Measurements from ENCODE around the gene HOMER2.

HOMER2 gene

DNA sequence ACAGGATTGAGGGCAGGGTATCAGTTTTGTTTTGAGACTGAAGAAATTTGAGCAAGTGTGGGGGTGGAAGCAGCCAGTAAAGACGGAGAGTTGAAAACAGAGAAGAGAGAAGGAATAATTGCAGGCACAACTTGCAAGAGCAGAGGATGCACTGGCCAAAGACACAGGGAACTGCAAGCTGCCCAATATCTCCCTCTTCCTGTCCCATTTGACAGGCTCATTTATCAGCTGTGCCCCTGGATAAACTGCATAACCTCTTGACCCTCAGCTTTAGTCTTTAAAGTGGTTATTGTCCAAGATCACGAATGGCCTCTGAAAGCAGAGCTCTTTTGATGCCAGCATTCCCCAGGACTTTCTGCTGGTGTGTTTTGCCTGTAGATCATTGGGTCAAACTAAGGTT lies 28.5 kb upstream of the HOMER2 start:
- H3K27me3 ChIP-seq (ENCODE audit: insufficient read depth, low read length, poor library complexity) = no peaks in the 10 kb centered on the region
- peaks cover 10% of the 10 kb centered on the region for H3K79me2 ChIP-seq (ENCODE audit: insufficient read depth, low read length)
- no peak overlapping the region for H3K27ac ChIP-seq (ENCODE audit: low read length)
- no peaks in the 10 kb centered on the region for H3K36me3 ChIP-seq (ENCODE audit: insufficient read depth, low read length)
- no peak overlapping the region for H3K4me3 ChIP-seq (ENCODE audit: low read depth in 1 of 2, low read length in 2 of 2)
- H3K9me3 ChIP-seq (ENCODE audit: insufficient read depth, low read length, severe bottlenecking) = no peaks in the 10 kb centered on the region
- H2AFZ ChIP-seq (ENCODE audit: low read depth, low read length) = no peak overlapping the region
- no peak for DNase-seq
- H4K20me1 ChIP-seq (ENCODE audit: insufficient read depth, low read length) = no peaks in the 10 kb centered on the region
- TF ChIP-seq, protein P1, sequence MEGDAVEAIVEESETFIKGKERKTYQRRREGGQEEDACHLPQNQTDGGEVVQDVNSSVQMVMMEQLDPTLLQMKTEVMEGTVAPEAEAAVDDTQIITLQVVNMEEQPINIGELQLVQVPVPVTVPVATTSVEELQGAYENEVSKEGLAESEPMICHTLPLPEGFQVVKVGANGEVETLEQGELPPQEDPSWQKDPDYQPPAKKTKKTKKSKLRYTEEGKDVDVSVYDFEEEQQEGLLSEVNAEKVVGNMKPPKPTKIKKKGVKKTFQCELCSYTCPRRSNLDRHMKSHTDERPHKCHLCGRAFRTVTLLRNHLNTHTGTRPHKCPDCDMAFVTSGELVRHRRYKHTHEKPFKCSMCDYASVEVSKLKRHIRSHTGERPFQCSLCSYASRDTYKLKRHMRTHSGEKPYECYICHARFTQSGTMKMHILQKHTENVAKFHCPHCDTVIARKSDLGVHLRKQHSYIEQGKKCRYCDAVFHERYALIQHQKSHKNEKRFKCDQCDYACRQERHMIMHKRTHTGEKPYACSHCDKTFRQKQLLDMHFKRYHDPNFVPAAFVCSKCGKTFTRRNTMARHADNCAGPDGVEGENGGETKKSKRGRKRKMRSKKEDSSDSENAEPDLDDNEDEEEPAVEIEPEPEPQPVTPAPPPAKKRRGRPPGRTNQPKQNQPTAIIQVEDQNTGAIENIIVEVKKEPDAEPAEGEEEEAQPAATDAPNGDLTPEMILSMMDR (IDR thresholded peaks at IDR 0.05; ENCODE audit: borderline replicate concordance, extremely low read depth, low read length, poor library complexity, severe bottlenecking) = no peak
- TF ChIP-seq EZH2 (IDR thresholded peaks at IDR 0.05; ENCODE audit: borderline replicate concordance, low read depth, low read length, severe bottlenecking) = no peak
- no peak overlapping the region for H3K4me2 ChIP-seq (ENCODE audit: insufficient read depth, low read length)
- no peak overlapping the region for H3K9ac ChIP-seq (ENCODE audit: low read depth, low read length)
- no peak for ATAC-seq (ENCODE audit: insufficient read depth, low read depth)
- peaks cover 13% of the 10 kb centered on the region for H3K4me1 ChIP-seq (ENCODE audit: insufficient read depth, low read length)

DNA sequence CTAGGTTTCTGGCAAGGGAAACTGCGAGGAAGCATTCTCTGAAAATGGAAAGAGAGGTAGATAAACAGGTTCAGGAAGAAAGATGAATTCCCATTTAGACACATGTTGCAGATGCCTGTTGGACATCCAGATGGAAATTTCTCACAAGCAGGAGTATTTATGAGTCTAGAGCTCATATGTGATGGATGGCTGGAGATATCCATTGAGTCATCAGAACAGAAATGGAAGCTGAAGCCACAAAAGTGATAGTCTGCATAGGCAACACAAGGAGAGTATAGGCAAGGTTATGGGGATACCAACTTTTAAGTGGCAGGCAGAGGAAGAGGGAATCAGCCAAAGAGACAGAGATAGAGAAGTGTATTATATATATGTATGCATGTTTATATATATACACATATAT lies 27.2 kb upstream of the HOMER2 start:
- no peak overlapping the region for H2AFZ ChIP-seq (ENCODE audit: low read depth, low read length)
- ATAC-seq (ENCODE audit: insufficient read depth, low read depth) = no peak
- no peaks in the 10 kb centered on the region for H3K9me3 ChIP-seq (ENCODE audit: insufficient read depth, low read length, severe bottlenecking)
- no peak for TF ChIP-seq EZH2 (IDR thresholded peaks at IDR 0.05; ENCODE audit: borderline replicate concordance, low read depth, low read length, severe bottlenecking)
- TF ChIP-seq, protein P1 (IDR thresholded peaks at IDR 0.05; ENCODE audit: borderline replicate concordance, extremely low read depth, low read length, poor library complexity, severe bottlenecking) = no peak
- H3K4me2 ChIP-seq (ENCODE audit: insufficient read depth, low read length) = no peak overlapping the region
- H3K4me3 ChIP-seq (ENCODE audit: low read depth in 1 of 2, low read length in 2 of 2) = no peak overlapping the region
- no peaks in the 10 kb centered on the region for H3K36me3 ChIP-seq (ENCODE audit: insufficient read depth, low read length)
- DNase-seq = no peak
- H3K79me2 ChIP-seq (ENCODE audit: insufficient read depth, low read length) = no peaks in the 10 kb centered on the region
- H3K27me3 ChIP-seq (ENCODE audit: insufficient read depth, low read length, poor library complexity) = no peaks in the 10 kb centered on the region
- H3K4me1 ChIP-seq (ENCODE audit: insufficient read depth, low read length) = peaks cover 2% of the 10 kb centered on the region; the same call in 1 of the 2 replicates
- no peak overlapping the region for H3K9ac ChIP-seq (ENCODE audit: low read depth, low read length)
- H3K27ac ChIP-seq (ENCODE audit: low read length) = no peak overlapping the region
- no peaks in the 10 kb centered on the region for H4K20me1 ChIP-seq (ENCODE audit: insufficient read depth, low read length)

DNA sequence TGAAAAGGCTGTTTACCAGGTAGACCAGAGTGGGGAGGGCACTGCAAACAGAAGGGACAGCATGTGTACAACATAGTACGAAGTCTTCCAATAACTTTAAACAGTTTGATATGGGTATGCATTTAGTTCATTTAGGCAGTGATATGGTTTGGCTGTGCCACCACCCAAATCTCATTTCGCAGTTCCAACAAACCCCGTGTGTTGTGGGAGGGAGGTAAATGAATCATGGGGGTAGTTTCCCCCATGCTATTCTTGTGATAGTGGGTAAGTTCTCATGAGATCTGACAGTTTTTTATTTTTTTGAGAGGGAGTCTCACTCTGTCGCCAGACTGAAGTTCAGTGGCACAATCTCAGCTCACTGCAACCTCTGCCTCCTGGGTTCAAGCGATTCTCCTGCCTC lies 25.9 kb upstream of the HOMER2 start:
- Histone ChIP-seq H3K9ac (ENCODE audit: low read depth, low read length) (no peak overlapping the region), H3K4me1 (ENCODE audit: insufficient read depth, low read length) (no peaks in the 10 kb centered on the region), H3K27ac (ENCODE audit: low read length) (no peak overlapping the region), H3K4me3 (ENCODE audit: low read depth in 1 of 2, low read length in 2 of 2) (no peak overlapping the region), H3K4me2 (ENCODE audit: insufficient read depth, low read length) (no peak overlapping the region), H3K36me3 (ENCODE audit: insufficient read depth, low read length) (no peaks in the 10 kb centered on the region), H2AFZ (ENCODE audit: low read depth, low read length) (no peak overlapping the region), H4K20me1 (ENCODE audit: insufficient read depth, low read length) (no peaks in the 10 kb centered on the region), H3K79me2 (ENCODE audit: insufficient read depth, low read length) (no peaks in the 10 kb centered on the region), H3K27me3 (ENCODE audit: insufficient read depth, low read length, poor library complexity) (no peaks in the 10 kb centered on the region), H3K9me3 (ENCODE audit: insufficient read depth, low read length, severe bottlenecking) (no peaks in the 10 kb centered on the region)
- no peak for ATAC-seq (ENCODE audit: insufficient read depth, low read depth)
- DNase-seq = no peak
- TF ChIP-seq EZH2 (IDR thresholded peaks at IDR 0.05; ENCODE audit: borderline replicate concordance, low read depth, low read length, severe bottlenecking) = no peak
- TF ChIP-seq, protein P1 (IDR thresholded peaks at IDR 0.05; ENCODE audit: borderline replicate concordance, extremely low read depth, low read length, poor library complexity, severe bottlenecking) = no peak

DNA sequence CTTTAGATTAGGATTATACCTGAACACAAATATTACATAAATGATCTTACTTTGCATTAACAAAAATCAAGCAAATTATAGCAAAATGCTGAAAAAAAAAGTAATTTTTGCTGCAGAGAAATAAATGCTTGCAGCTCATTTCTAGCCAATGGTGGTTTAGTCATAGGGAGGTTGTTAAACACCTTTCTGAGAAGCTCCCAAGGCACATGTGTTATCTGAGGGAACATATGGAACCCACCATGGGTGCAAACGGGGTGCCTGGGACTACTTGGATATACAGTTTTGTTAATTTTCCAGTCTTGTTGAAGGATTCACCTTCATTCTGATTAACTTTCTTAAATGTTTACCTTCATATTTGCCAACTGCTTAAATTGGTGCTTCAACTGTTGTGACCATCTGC lies 24.6 kb upstream of the HOMER2 start:
- H3K9ac ChIP-seq (ENCODE audit: low read depth, low read length) = no peak overlapping the region

More for the DNA sequence above, 24.6 kb upstream of the HOMER2 start:
- ATAC-seq (ENCODE audit: insufficient read depth, low read depth) = no peak
- Histone ChIP-seq H2AFZ (ENCODE audit: low read depth, low read length) (no peak overlapping the region), H3K4me2 (ENCODE audit: insufficient read depth, low read length) (no peak overlapping the region), H3K79me2 (ENCODE audit: insufficient read depth, low read length) (no peaks in the 10 kb centered on the region), H3K4me1 (ENCODE audit: insufficient read depth, low read length) (no peaks in the 10 kb centered on the region), H3K27me3 (ENCODE audit: insufficient read depth, low read length, poor library complexity) (no peaks in the 10 kb centered on the region), H3K36me3 (ENCODE audit: insufficient read depth, low read length) (no peaks in the 10 kb centered on the region), H3K9me3 (ENCODE audit: insufficient read depth, low read length, severe bottlenecking) (no peaks in the 10 kb centered on the region), H3K27ac (ENCODE audit: low read length) (no peak overlapping the region), H3K4me3 (ENCODE audit: low read depth in 1 of 2, low read length in 2 of 2) (no peak overlapping the region), H4K20me1 (ENCODE audit: insufficient read depth, low read length) (no peaks in the 10 kb centered on the region)
- no peak for DNase-seq
- TF ChIP-seq, protein P1 (IDR thresholded peaks at IDR 0.05; ENCODE audit: borderline replicate concordance, extremely low read depth, low read length, poor library complexity, severe bottlenecking) = no peak
- TF ChIP-seq EZH2 (IDR thresholded peaks at IDR 0.05; ENCODE audit: borderline replicate concordance, low read depth, low read length, severe bottlenecking) = no peak

All from DND-41 (cell line).